SK-N-SH (cell line): Measurements from ENCODE around the gene GPC4. TPM values are rescaled to one million over a fixed set of nuclear protein-coding genes. Genes with fewer than 3 reads are reported as not detected.

ENCODE experiments used
- CTCF ChIA-PET: fragments of 300-600, 350-600 bp; formaldehyde crosslinking; extraction: SDS; loops from one replicate; lab custom pipeline; 2021; lab: Yijun Ruan, JAX
- POLR2A ChIA-PET: fragments of 350-600 bp; sonication (Branson Sonifier 250); formaldehyde crosslinking; extraction: SDS; loops from one replicate; lab custom pipeline; 2020; ENCODE audit warnings: antibody characterized with exemption, inconsistent platforms; lab: Yijun Ruan, JAX
- DNase-seq: peaks from one replicate; pipeline ENCODE4 v3.0.0; 2012
- H2AFZ ChIP-seq: fragments of 200-600 bp; sonication (generic); 2 replicates; pipeline ENCODE4 v1.8.1; 2016; ENCODE audit warnings: antibody characterized with exemption, mild to moderate bottlenecking, low read depth
- H3F3A ChIP-seq: fragments of 200-600 bp; sonication (generic); replicated peaks from 2 replicates; pipeline ENCODE3; 2016; ENCODE audit warnings: antibody characterized with exemption, mild to moderate bottlenecking; ENCODE audit not compliant: insufficient read depth
- H3K27ac ChIP-seq, 2 experiments: fragments of 200-500 bp in 1 of 2; fragments of 200-600 bp in 1 of 2; sonication (Bioruptor generic) in 1 of 2; sonication (generic), shearing (Covaris generic) in 1 of 2; 2 replicates each; pipeline versions ENCODE4 v1.5.1 to v1.6.1; 2014 to 2016; ENCODE audit warnings: low read depth in 2 of 2, inconsistent platforms in 1 of 2, low read length in 1 of 2, mild to moderate bottlenecking in 1 of 2, mixed read lengths in 1 of 2
- H3K27me3 ChIP-seq: fragments of 200-600 bp; sonication (generic), shearing (Covaris generic); 2 replicates; pipeline ENCODE4 v1.6.1; 2016; ENCODE audit warnings: mixed run types; ENCODE audit not compliant: insufficient read depth
- H3K36me3 ChIP-seq, 2 experiments: fragments of 200-500 bp in 1 of 2; fragments of 200-600 bp in 1 of 2; sonication (Bioruptor generic) in 1 of 2; sonication (generic) in 1 of 2; replicated peaks in 1 of 2; 2 replicates each; pipeline versions ENCODE3 to v1.5.1; 2014 to 2016; ENCODE audit warnings: low read length in 1 of 2, mild to moderate bottlenecking in 1 of 2; ENCODE audit not compliant: insufficient read depth in 2 of 2, control insufficient read depth in 1 of 2
- H3K4me1 ChIP-seq, 2 experiments: fragments of 200-500 bp in 1 of 2; fragments of 200-600 bp in 1 of 2; sonication (Bioruptor generic) in 1 of 2; sonication (generic), shearing (Covaris generic) in 1 of 2; 2 replicates each; pipeline versions ENCODE4 v1.5.1 to v1.6.1; 2014 to 2016; ENCODE audit warnings: low read depth in 1 of 2, low read length in 1 of 2, mixed run types in 1 of 2; ENCODE audit not compliant: insufficient read depth in 2 of 2, control insufficient read depth in 1 of 2
- H3K4me2 ChIP-seq: fragments of 200-600 bp; sonication (generic), shearing (Covaris generic); 2 replicates; pipeline ENCODE4 v1.6.1; 2017; ENCODE audit warnings: mixed run types
- H3K4me3 ChIP-seq, 2 experiments: fragments of 200-500 bp in 1 of 2; fragments of 200-600 bp in 1 of 2; sonication (Bioruptor generic) in 1 of 2; sonication (generic), shearing (Covaris generic) in 1 of 2; 2 replicates each; pipeline versions ENCODE4 v1.5.1 to v1.8.1; 2014 to 2016; ENCODE audit warnings: low read depth in 2 of 2, inconsistent platforms in 1 of 2, low read length in 1 of 2, mild to moderate bottlenecking in 1 of 2, mixed read lengths in 1 of 2, moderate library complexity in 1 of 2
- H3K79me2 ChIP-seq: fragments of 200-600 bp; sonication (generic); 2 replicates; pipeline ENCODE4 v1.8.1; 2017; ENCODE audit warnings: mild to moderate bottlenecking; ENCODE audit not compliant: insufficient read depth
- H3K9ac ChIP-seq: fragments of 200-600 bp; sonication (generic); 2 replicates; pipeline ENCODE4 v1.6.1; 2017; ENCODE audit warnings: mixed run types
- H3K9me2 ChIP-seq: fragments of 200-600 bp; sonication (generic); 2 replicates; pipeline ENCODE4 v1.6.1; 2017; ENCODE audit warnings: mixed run types
- H3K9me3 ChIP-seq: fragments of 200-600 bp; sonication (generic); 2 replicates; pipeline ENCODE4 v1.6.1; 2017; ENCODE audit warnings: mixed run types, mild to moderate bottlenecking, moderate library complexity
- H4K20me1 ChIP-seq: fragments of 200-600 bp; sonication (generic); 2 replicates; pipeline ENCODE4 v1.6.1; 2017; ENCODE audit warnings: mild to moderate bottlenecking, mixed run types; ENCODE audit not compliant: insufficient read depth
- ELF1 ChIP-seq: IDR thresholded peaks from 2 replicates; pipeline ENCODE4 v1.4.0; 2012
- FOSL2 ChIP-seq: IDR thresholded peaks from 2 replicates; pipeline ENCODE4 v1.4.0; 2012; ENCODE audit warnings: low read depth, mild to moderate bottlenecking, moderate library complexity, borderline replicate concordance
- MEF2A ChIP-seq: IDR thresholded peaks from 2 replicates; pipeline ENCODE4 v1.4.0; 2012; ENCODE audit warnings: low read depth, borderline replicate concordance
- NRF1 ChIP-seq: IDR thresholded peaks from 2 replicates; pipeline ENCODE4 v1.6.1; 2012; ENCODE audit warnings: low read depth, mild to moderate bottlenecking, low read length
- POLR2AphosphoS5 ChIP-seq: IDR thresholded peaks from 2 replicates; pipeline ENCODE4 v1.6.1; 2012; ENCODE audit warnings: low read depth, low read length
- RCOR1 ChIP-seq: fragments of 150-350 bp; IDR thresholded peaks from 2 replicates; pipeline ENCODE4 v1.6.1; 2017; ENCODE audit warnings: antibody characterized with exemption, low read length
- RFX5 ChIP-seq: IDR thresholded peaks from 2 replicates; pipeline ENCODE4 v1.6.1; 2012; ENCODE audit warnings: mild to moderate bottlenecking, improper control_type of control experiment, low read length
- SIN3A ChIP-seq: IDR thresholded peaks from 2 replicates; pipeline ENCODE4 v1.6.1; 2012; ENCODE audit warnings: low read depth, mild to moderate bottlenecking, low read length, moderate library complexity, borderline replicate concordance
- SMC3 ChIP-seq: IDR thresholded peaks from 2 replicates; pipeline ENCODE4 v1.6.1; 2012; ENCODE audit warnings: low read depth, low read length, improper control_type of control experiment
- TAF1 ChIP-seq: IDR thresholded peaks from 2 replicates; pipeline ENCODE4 v1.6.1; 2012; ENCODE audit warnings: low read depth, mild to moderate bottlenecking, low read length, moderate library complexity, borderline replicate concordance
- TCF12 ChIP-seq: IDR thresholded peaks from 2 replicates; pipeline ENCODE4 v1.4.0; 2012
- TEAD4 ChIP-seq: IDR thresholded peaks from 2 replicates; pipeline ENCODE4 v1.4.0; 2012; ENCODE audit warnings: mild to moderate bottlenecking, borderline replicate concordance; ENCODE audit not compliant: insufficient read depth
- WGBS: methylation state at CpG from one replicate; pipeline ENCODE4 v1.1.6; 2017; ENCODE audit warnings: low lambda C conversion rate; 5-methylcytosine and 5-hydroxymethylcytosine counted together
- polyA plus RNA-seq, 3 experiments: library from polyadenylated mRNA; depleted of rRNA; stranded (reverse); fragments of >200 nt; gene quantifications; 2 replicates each; pipeline ENCODE4 v1.2.3, GENCODE V29; 2012
- TF ChIP-seq, protein P1 (sequence below): IDR thresholded peaks from 2 replicates; pipeline ENCODE4 v1.4.0; 2012; ENCODE audit warnings: low read depth, borderline replicate concordance
- TF ChIP-seq, protein P2 (sequence below): IDR thresholded peaks from 2 replicates; pipeline ENCODE4 v1.6.1; 2012; ENCODE audit warnings: mild to moderate bottlenecking, low read depth, low read length, moderate library complexity
- TF ChIP-seq, protein P3 (sequence below): IDR thresholded peaks from 2 replicates; pipeline ENCODE4 v1.4.0; 2012; ENCODE audit warnings: low read depth
- TF ChIP-seq, protein P4 (sequence below): IDR thresholded peaks from 2 replicates; pipeline ENCODE4 v1.4.0; 2012; ENCODE audit warnings: low read depth, borderline replicate concordance
- TF ChIP-seq, protein P5 (sequence below): IDR thresholded peaks from 2 replicates; pipeline ENCODE4; 2012
- TF ChIP-seq, protein P6 (sequence below): fragments of 200-600 bp; sonication (generic); IDR thresholded peaks from 2 replicates; pipeline ENCODE4 v1.6.1; 2017; ENCODE audit warnings: antibody characterized with exemption, mild to moderate bottlenecking, moderate library complexity
- TF ChIP-seq, protein P7 (sequence below): fragments of 150-350 bp; IDR thresholded peaks from 2 replicates; pipeline ENCODE4 v1.6.1; 2016; ENCODE audit warnings: mild to moderate bottlenecking, low read depth, low read length

Gene GPC4
- polyA plus RNA-seq, 1 of the 3 experiments (the other 2 are of a cell fraction), result 0.16 TPM

DNA sequence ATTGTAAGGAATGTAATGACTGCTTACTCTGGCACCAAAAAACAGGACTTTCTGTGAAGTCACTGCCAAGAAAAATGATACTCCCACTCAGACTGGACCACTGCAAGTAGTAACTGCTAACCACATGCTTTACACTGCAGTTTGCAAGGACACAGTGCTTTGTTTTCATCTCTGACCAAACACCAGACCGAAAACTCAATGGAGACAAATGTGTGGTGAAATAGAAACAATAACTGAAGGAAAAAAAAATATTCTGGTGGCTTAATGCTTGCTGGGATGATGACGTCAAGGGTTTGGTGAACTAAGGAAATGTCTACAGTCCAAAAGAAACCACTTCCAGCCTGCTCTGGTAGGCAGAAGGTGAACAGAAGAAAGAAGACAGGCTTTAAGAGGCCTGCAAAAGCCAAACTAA is 13.2 kb downstream of the GPC4 start:
- no peaks in the 10 kb centered on the region for H3K79me2 ChIP-seq
- no peak overlapping the region for H3K27ac ChIP-seq
- H3K9me3 ChIP-seq, result no peaks in the 10 kb centered on the region
- WGBS, result 23% methylated on average over 2 of the region's 2 CpGs
- no peaks in the 10 kb centered on the region for H3K4me1 ChIP-seq
- H3K4me3 ChIP-seq, result no peak overlapping the region
- no peaks in the 10 kb centered on the region for H3K36me3 ChIP-seq
- no peaks in the 10 kb centered on the region for H4K20me1 ChIP-seq
- CTCF ChIA-PET, result no interaction called here
- TF ChIP-seq, protein P1, sequence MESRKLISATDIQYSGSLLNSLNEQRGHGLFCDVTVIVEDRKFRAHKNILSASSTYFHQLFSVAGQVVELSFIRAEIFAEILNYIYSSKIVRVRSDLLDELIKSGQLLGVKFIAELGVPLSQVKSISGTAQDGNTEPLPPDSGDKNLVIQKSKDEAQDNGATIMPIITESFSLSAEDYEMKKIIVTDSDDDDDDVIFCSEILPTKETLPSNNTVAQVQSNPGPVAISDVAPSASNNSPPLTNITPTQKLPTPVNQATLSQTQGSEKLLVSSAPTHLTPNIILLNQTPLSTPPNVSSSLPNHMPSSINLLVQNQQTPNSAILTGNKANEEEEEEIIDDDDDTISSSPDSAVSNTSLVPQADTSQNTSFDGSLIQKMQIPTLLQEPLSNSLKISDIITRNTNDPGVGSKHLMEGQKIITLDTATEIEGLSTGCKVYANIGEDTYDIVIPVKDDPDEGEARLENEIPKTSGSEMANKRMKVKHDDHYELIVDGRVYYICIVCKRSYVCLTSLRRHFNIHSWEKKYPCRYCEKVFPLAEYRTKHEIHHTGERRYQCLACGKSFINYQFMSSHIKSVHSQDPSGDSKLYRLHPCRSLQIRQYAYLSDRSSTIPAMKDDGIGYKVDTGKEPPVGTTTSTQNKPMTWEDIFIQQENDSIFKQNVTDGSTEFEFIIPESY, result no peak
- TF ChIP-seq TEAD4 (no peak), TAF1 (no peak), SMC3 (no peak), RCOR1 (no peak), NRF1 (no peak), SIN3A (no peak), POLR2AphosphoS5 (no peak), FOSL2 (no peak), RFX5 (no peak), MEF2A (no peak), ELF1 (no peak), TCF12 (no peak)
- TF ChIP-seq, protein P2, sequence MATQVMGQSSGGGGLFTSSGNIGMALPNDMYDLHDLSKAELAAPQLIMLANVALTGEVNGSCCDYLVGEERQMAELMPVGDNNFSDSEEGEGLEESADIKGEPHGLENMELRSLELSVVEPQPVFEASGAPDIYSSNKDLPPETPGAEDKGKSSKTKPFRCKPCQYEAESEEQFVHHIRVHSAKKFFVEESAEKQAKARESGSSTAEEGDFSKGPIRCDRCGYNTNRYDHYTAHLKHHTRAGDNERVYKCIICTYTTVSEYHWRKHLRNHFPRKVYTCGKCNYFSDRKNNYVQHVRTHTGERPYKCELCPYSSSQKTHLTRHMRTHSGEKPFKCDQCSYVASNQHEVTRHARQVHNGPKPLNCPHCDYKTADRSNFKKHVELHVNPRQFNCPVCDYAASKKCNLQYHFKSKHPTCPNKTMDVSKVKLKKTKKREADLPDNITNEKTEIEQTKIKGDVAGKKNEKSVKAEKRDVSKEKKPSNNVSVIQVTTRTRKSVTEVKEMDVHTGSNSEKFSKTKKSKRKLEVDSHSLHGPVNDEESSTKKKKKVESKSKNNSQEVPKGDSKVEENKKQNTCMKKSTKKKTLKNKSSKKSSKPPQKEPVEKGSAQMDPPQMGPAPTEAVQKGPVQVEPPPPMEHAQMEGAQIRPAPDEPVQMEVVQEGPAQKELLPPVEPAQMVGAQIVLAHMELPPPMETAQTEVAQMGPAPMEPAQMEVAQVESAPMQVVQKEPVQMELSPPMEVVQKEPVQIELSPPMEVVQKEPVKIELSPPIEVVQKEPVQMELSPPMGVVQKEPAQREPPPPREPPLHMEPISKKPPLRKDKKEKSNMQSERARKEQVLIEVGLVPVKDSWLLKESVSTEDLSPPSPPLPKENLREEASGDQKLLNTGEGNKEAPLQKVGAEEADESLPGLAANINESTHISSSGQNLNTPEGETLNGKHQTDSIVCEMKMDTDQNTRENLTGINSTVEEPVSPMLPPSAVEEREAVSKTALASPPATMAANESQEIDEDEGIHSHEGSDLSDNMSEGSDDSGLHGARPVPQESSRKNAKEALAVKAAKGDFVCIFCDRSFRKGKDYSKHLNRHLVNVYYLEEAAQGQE, result no peak
- TF ChIP-seq, protein P3, sequence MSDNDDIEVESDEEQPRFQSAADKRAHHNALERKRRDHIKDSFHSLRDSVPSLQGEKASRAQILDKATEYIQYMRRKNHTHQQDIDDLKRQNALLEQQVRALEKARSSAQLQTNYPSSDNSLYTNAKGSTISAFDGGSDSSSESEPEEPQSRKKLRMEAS, result no peak
- TF ChIP-seq, protein P4, sequence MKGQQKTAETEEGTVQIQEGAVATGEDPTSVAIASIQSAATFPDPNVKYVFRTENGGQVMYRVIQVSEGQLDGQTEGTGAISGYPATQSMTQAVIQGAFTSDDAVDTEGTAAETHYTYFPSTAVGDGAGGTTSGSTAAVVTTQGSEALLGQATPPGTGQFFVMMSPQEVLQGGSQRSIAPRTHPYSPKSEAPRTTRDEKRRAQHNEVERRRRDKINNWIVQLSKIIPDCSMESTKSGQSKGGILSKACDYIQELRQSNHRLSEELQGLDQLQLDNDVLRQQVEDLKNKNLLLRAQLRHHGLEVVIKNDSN, result no peak
- TF ChIP-seq, protein P5, sequence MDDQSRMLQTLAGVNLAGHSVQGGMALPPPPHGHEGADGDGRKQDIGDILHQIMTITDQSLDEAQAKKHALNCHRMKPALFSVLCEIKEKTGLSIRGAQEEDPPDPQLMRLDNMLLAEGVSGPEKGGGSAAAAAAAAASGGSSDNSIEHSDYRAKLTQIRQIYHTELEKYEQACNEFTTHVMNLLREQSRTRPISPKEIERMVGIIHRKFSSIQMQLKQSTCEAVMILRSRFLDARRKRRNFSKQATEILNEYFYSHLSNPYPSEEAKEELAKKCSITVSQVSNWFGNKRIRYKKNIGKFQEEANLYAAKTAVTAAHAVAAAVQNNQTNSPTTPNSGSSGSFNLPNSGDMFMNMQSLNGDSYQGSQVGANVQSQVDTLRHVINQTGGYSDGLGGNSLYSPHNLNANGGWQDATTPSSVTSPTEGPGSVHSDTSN, result no peak
- TF ChIP-seq, protein P6, sequence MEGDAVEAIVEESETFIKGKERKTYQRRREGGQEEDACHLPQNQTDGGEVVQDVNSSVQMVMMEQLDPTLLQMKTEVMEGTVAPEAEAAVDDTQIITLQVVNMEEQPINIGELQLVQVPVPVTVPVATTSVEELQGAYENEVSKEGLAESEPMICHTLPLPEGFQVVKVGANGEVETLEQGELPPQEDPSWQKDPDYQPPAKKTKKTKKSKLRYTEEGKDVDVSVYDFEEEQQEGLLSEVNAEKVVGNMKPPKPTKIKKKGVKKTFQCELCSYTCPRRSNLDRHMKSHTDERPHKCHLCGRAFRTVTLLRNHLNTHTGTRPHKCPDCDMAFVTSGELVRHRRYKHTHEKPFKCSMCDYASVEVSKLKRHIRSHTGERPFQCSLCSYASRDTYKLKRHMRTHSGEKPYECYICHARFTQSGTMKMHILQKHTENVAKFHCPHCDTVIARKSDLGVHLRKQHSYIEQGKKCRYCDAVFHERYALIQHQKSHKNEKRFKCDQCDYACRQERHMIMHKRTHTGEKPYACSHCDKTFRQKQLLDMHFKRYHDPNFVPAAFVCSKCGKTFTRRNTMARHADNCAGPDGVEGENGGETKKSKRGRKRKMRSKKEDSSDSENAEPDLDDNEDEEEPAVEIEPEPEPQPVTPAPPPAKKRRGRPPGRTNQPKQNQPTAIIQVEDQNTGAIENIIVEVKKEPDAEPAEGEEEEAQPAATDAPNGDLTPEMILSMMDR, result no peak
- TF ChIP-seq, protein P7, sequence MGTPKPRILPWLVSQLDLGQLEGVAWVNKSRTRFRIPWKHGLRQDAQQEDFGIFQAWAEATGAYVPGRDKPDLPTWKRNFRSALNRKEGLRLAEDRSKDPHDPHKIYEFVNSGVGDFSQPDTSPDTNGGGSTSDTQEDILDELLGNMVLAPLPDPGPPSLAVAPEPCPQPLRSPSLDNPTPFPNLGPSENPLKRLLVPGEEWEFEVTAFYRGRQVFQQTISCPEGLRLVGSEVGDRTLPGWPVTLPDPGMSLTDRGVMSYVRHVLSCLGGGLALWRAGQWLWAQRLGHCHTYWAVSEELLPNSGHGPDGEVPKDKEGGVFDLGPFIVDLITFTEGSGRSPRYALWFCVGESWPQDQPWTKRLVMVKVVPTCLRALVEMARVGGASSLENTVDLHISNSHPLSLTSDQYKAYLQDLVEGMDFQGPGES, result no peak
- POLR2A ChIA-PET, result no interaction called here
- H3K4me2 ChIP-seq, result no peak overlapping the region
- no peak overlapping the region for H3K9ac ChIP-seq
- no peaks in the 10 kb centered on the region for H3F3A ChIP-seq
- no peak overlapping the region for H2AFZ ChIP-seq
- H3K9me2 ChIP-seq, result no peaks in the 10 kb centered on the region
- DNase-seq, result no peak
- H3K27me3 ChIP-seq, result no peaks in the 10 kb centered on the region
